HG03342 (cell line): ENCODE measurements around the gene TMCC2.
"Not testable (repeated sequence)": the region's sequence is repeated elsewhere in the genome, so short reads cannot be mapped to it uniquely, and the experiment has no call there.

Experiments used
- ATAC-seq: cut with Tn5 transposase; IDR thresholded peaks from one replicate; pipeline ENCODE4 v1.9.1; 2021; ENCODE audit warnings: mild to moderate bottlenecking, moderate library complexity; ENCODE audit not compliant: unreplicated experiment

TMCC2 gene

GRCh38 chr1:205211839-205212536, 15.8 kb upstream of the TMCC2 start:
- ATAC-seq: peak; percentile 38

GRCh38 chr1:205214756-205215155, 13.0 kb upstream of the TMCC2 start:
- ATAC-seq: no peak

GRCh38 chr1:205216588-205216987, 11.2 kb upstream of the TMCC2 start:
- no peak for ATAC-seq

- no peak for ATAC-seq
Observed at GRCh38 chr1:205217418-205217817, 10.3 kb upstream of the TMCC2 start.

DNA sequence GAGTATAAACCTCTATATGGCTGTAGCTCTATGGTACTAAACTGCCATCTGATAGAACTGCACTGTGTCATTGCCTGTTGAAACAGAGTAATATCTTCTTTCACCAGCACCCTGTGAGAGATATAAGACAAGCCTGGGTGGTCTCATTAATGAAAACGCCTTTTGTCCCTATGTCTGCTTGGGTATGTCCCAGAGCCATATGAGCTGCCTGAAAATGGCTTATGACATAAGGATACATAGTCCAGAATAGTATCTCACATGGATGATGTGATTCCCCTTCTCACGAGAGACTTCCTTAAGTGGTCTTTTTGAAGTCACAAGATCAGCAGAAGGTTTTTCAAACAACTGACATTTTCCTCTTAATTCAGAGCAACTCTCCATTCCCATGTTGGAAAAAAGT, 7.3 kb upstream of the TMCC2 start:
- no peak for ATAC-seq

DNA sequence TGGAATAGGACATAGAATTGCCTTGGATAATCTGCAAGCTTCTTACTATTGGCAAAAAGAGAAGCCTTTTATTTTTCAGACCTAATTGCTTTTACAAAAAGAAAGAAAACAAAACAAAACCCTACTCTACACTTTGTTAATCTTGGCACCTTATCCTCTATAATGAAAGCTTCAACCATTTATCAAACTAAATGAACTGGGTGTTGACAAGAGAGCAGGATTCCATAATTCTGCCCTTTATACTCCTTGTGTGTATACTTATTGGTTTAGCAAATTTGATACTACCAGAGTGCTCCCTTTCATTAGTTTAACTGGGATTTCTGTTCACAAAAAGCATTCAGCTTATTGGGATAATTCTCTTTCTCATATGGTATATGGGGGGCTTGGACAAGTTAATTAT, 3.0 kb upstream of the TMCC2 start:
- ATAC-seq: no peak

DNA sequence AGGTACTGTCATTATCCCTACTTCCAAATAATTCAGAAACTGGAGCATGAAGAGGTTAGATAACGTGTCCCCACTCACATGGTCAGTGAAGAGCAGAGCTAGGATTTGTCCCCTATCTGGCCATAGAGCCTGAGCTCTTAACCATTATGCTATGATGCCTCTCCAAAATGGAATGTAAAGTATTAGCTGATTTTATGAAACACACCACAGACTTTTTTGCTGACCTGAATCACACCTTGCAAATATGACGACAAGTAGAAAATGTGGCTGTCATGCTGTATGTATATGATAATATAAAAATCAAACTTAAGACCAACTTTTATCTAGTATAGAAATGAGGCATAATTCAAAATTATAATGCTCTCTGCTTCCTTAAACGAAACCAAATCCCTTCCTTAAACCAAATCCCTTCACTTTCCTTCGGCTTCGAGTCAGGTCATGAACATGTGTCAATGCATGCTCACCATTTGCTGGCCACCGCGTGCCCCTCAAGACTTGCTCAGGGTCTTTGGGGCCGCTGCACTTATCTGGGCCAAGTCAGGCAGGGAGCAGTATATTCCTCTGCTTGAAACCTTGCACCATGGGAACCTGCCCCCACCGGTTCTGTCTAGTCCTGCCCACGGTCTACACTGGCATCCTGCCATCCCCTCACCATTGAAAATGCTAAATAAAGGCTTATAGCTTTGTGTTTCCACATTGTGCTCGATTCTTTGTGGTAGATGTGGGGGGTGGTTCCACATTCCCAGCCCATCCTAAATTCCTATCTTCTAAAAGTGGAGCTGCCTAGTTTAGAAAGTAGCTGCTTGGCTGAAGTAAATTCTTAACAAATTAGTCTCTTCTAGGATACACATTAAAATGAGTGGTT, 1.6 kb upstream of the TMCC2 start:
- no peak for ATAC-seq

GRCh38 chr1:205226868-205227583, 720 bp upstream of the TMCC2 start:
- no peak for ATAC-seq

- no peak for ATAC-seq
Observed at GRCh38 chr1:205228093-205228521, 361 bp downstream of the TMCC2 start.

DNA sequence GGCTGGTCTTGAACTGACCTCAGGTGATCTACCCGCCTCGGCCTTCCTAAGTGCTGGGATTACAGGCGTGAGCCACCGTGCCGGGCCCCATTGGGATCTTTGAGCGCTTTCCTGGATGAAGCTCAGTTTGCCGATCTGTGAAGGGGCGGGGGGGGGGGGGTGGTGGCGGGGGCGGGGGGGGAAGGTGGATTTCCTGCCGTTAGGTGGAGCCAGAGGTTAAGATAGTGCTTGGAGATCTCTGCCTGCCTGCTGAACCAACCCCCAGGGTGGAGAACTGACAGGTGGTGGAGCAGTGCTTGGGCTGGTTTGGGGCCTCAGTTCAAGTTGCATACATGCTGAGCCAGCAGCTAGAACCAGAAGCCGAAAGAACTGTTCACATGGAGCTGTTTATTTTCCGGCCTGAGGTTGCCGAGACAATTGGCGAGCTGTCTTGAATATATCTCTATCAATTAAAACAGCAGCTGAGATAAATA, 1.7 kb downstream of the TMCC2 start:
- ATAC-seq: peak; percentile 43

DNA sequence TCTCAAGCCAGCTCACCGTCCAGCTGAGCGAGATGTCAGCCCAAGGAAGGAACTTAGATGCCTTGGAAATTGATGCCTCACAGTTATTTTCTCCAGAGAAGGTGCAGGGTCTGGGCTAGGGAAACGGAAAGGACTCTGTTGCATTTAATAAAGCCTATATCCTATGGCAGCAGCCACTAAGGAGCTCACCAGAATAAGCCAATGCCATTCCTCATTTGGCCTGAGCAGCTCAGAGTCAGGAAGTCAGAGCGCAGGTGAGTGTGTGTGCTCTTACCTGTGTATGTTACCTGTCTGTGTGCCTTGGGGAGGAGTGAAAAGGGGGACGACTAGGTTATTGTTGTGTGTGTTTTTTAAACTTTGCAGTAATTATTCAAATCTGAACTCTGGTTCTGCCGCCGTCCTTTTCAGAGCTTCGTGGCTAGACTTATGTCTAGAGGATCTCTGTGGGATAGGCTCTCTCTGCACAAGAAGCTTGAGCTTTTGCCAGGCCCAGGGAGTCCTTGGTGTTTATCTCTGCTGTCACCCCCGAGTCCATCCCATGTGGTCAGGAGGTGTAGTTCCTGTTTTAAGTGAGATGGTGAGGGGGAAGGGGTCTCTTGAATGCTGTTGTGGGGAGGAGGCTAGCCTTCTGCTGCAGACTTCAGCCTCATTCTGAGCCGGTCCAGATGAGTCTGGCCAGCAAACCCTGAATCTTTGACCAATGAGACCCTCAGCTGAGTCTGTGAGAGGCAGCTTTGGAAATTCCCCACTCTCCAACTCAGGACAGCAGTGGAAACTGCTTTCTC, 2.4 kb downstream of the TMCC2 start:
- ATAC-seq: no peak

DNA sequence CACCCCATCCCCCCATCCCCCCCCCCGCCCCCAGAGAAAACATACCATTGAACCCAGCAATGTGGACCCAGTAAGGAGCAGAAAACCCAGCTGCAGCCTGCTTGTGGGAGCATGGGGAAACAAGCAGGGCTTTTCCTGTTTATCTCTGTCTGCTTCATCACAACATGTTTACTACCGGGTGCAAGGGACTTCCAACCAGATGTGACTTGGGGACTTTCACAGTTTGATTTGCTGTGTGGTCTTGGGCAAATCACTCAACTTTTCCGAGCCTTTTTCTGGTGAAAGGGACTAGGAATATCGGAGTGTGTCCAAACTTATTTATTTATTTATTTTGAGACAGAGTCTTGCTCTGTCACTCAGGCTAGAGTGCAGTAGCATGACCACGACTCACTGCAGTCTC, 3.2 kb downstream of the TMCC2 start:
- ATAC-seq: no peak

GRCh38 chr1:205232127-205232820, 4.5 kb downstream of the TMCC2 start:
- ATAC-seq: no peak

- no peak for ATAC-seq
Observed at GRCh38 chr1:205232945-205233397, 5.2 kb downstream of the TMCC2 start.

- not testable (repeated sequence) for ATAC-seq
Observed at GRCh38 chr1:205233986-205234385, 6.2 kb downstream of the TMCC2 start.

GRCh38 chr1:205235951-205236350, 8.2 kb downstream of the TMCC2 start:
- ATAC-seq: no peak

DNA sequence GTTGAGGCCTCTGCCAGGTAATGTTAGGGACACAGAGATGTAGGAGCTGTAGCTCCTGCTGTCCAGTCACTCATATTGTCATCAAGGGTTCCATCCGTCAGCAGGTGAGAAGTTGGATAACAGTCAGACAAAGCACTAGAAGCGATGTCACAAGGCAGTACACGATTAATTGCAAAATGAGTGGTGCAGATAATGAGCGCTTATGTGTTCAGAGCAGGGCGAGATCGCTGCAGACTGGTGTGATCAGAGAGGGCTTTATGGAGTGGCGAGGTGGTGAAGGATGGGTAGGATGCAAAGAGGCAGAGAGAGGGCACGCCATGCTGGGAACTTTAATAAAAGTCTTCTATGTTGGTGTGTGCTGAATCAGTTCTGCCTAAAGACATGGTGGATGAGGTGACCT, 8.8 kb downstream of the TMCC2 start:
- ATAC-seq: no peak

GRCh38 chr1:205236951-205237475, 9.3 kb downstream of the TMCC2 start:
- ATAC-seq: no peak

DNA sequence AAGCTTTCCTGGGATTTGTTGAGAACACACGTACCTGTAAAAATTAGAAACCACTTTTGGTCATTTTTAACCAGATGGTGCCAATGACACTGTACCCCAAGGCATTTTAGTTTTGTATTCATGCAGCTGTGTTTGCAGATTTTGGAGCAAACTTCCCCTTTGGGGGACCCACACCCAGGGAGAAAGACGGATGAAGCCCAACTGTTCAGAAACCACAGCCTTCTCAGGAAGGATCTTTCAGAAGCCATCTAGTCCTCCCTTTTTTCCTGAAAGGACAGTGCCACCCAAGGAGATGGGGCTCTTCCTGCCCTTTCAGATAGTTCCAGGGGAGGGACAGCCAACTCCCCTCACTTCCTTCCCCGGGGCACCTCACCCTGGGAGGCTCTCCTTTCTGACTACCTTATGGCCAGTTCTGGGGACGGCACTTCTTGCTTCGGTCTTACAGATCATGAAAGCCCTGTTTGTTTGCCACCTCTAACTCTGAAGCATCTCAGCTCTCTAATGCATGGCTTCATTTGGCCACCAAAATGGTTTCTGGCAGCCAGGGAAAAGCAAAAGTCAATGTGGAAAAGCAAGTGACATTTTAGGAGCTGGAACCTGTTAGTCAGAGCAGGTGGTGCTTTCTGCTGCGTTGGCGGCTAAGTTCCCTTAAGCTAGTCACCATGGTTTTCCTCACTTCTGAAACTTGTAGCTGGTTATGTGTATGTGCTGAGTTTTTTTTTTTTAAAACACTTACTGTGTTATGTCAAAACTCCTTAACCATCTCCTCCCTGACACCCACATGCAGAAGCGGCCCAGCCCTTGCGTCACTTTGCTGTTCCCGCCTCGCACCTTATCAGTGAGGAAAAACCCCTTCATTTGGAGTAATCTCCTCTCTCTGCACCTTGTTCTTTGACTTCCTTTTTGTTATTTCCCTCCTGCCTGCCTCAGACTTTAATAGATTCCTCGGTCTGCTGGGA, 10.1 kb downstream of the TMCC2 start:
- no peak for ATAC-seq
